Spleen (tissue), 11 donors: ENCODE measurements around the gene RTN4IP1. TPM values are rescaled to one million over a fixed set of nuclear protein-coding genes. Genes with fewer than 3 reads are reported as not detected.

Source experiments
- polyA plus RNA-seq, 3 donors: library from polyadenylated mRNA; stranded (reverse); fragments of 200-250 nt; gene quantifications; one replicate each; pipeline ENCODE4 v1.2.1, GENCODE V29; 2013
- small RNA-seq, 4 donors: library from RNA; depleted of rRNA; stranded (forward); fragments of <200 nt; gene quantifications; one replicate each; pipeline ENCODE3, GENCODE V24; 2016
- total RNA-seq, 7 donors: library from RNA; depleted of rRNA in 3 of 7; stranded (reverse); fragments of >200 nt in 3 of 7; fragmentation: NEBNext Ultra II Directional in 4 of 7; extraction: Animal tissue kit (Norgen Biotek cat#: 25700) in 4 of 7; gene quantifications; one replicate each; pipeline versions ENCODE4 v1.1.0 to v1.2.1, GENCODE V29; 2016 to 2021
- donor health status: healthy with polysubstance abuse.
- donor health status: DM: no; HTN: no; CAD: no; lungs with moderate emphysema.
- donor health status: DM: no; HTN: no; CAD: no.
- donor health status: Bipolar disorder and iron deficiency.
- donor health status: healthy.
- donor health status: DM: no; HTN: no; CAD: no.
- donor health status: DM: yes; HTN: yes; CAD: no.

The RTN4IP1 gene
- total and polyA plus RNA-seq, 10 donors, result 3.9 to 9.1 (median 6.6) TPM

Small RNA genes lying within 50 kb of the gene (small RNA-seq; reads per million reads assigned to genes)
- gene RNU6-527P, result 0 reads per million in 4 donors

Other genes with a start within 250 kb of the RTN4IP1 start
- gene QRSL1, start 80 bp upstream of the RTN4IP1 start, total RNA-seq, result 10 to 100 TPM; 16.4 to 27.9 (median 20.2) TPM
- gene QRSL1, start 80 bp upstream of the RTN4IP1 start, polyA plus RNA-seq, result 10 to 100 TPM; 18.2 to 23.1 (median 21.6) TPM